HepG2 (cell line): Measurements from ENCODE around the gene FAM171A2. TPM values are rescaled to one million over a fixed set of nuclear protein-coding genes. Genes with fewer than 3 reads are reported as not detected.

Experiments
- ARNT2 ChIP-seq: sonication (generic); formaldehyde crosslinking; IDR thresholded peaks from 2 replicates; pipeline ENCODE4 v1.8.0; 2022; ENCODE audit warnings: mild to moderate bottlenecking, low read depth, missing genetic modification reagents, moderate library complexity
- ATRX ChIP-seq: sonication (generic); formaldehyde crosslinking; IDR thresholded peaks from 2 replicates; pipeline ENCODE4 v1.4.0; 2020; ENCODE audit warnings: missing genetic modification reagents, borderline replicate concordance
- CTCF ChIP-seq: sonication (generic); formaldehyde crosslinking; IDR thresholded peaks from 2 replicates; pipeline ENCODE4 v1.5.0; 2020; ENCODE audit warnings: mild to moderate bottlenecking, missing genetic modification reagents, moderate library complexity
- E2F2 ChIP-seq: sonication (generic); formaldehyde crosslinking; IDR thresholded peaks from 2 replicates; pipeline ENCODE4 v1.4.0; 2020; ENCODE audit warnings: missing genetic modification reagents, borderline replicate concordance
- LRRFIP1 ChIP-seq: sonication (generic); formaldehyde crosslinking; conservative IDR thresholded peaks from 2 replicates; pipeline ENCODE4 v1.4.0; 2020; ENCODE audit warnings: missing genetic modification reagents
- NFE2L1 ChIP-seq: sonication (generic); formaldehyde crosslinking; IDR thresholded peaks from 2 replicates; pipeline ENCODE4 v1.4.0; 2020; ENCODE audit warnings: missing genetic modification reagents, mild to moderate bottlenecking, borderline replicate concordance
- NFIC ChIP-seq: IDR thresholded peaks from 2 replicates; pipeline ENCODE4 v1.6.1; 2012; ENCODE audit warnings: mild to moderate bottlenecking, low read length, inconsistent platforms
- PRDM10 ChIP-seq: sonication (generic); formaldehyde crosslinking; IDR thresholded peaks from 2 replicates; pipeline ENCODE4 v1.4.0; 2020; ENCODE audit warnings: low read depth, missing genetic modification reagents
- RAD51 ChIP-seq: fragments of 450-650 bp; IDR thresholded peaks from 2 replicates; pipeline ENCODE4 v1.6.1; 2016; ENCODE audit warnings: borderline replicate concordance
- RARA ChIP-seq: IDR thresholded peaks from 2 replicates; pipeline ENCODE4 v1.6.1; 2016; ENCODE audit warnings: missing genetic modification reagents, missing compliant biosample characterization
- SALL2 ChIP-seq: sonication (generic); formaldehyde crosslinking; IDR thresholded peaks from 2 replicates; pipeline ENCODE4 v1.8.1; 2023; ENCODE audit warnings: mild to moderate bottlenecking, missing genetic modification reagents, inconsistent platforms
- SAP130 ChIP-seq: IDR thresholded peaks from 2 replicates; pipeline ENCODE4 v1.6.1; 2016; ENCODE audit warnings: low read depth
- ZBTB2 ChIP-seq: sonication (generic); formaldehyde crosslinking; IDR thresholded peaks from 2 replicates; pipeline ENCODE4 v1.8.0; 2022; ENCODE audit warnings: low read depth, missing genetic modification reagents
- ZNF331 ChIP-seq: sonication (generic); formaldehyde crosslinking; IDR thresholded peaks from 2 replicates; pipeline ENCODE4 v1.4.0; 2020; ENCODE audit warnings: missing genetic modification reagents
- ZNF414 ChIP-seq: sonication (generic); formaldehyde crosslinking; IDR thresholded peaks from 2 replicates; pipeline ENCODE4 v1.5.0; 2020; ENCODE audit warnings: missing genetic modification reagents
- ZNF709 ChIP-seq: sonication (generic); formaldehyde crosslinking; IDR thresholded peaks from 2 replicates; pipeline ENCODE4 v1.5.0; 2020; ENCODE audit warnings: mild to moderate bottlenecking, missing genetic modification reagents
- polyA plus RNA-seq, 8 experiments: library from polyadenylated mRNA; depleted of rRNA in 3 of 8; stranded (reverse) in 7 of 8; unstranded in 1 of 8; fragments of >200 nt; fragmentation: Illumina TruSeq in 4 of 8; extraction: Trizol in 4 of 8; gene quantifications; 2 replicates each; pipeline versions ENCODE4 v1.2.1 to v1.2.3, GENCODE V29; 2011 to 2016; ENCODE audit warnings: low read depth in 4 of 8, missing spikeins in 1 of 8, mixed read lengths in 1 of 8; ENCODE audit not compliant: insufficient read depth in 1 of 8
- total RNA-seq, 5 experiments: library from RNA; depleted of rRNA; stranded (reverse); fragments of >200 nt; fragmentation: Illumina TruSeq; extraction: Trizol; gene quantifications; 2 replicates each; pipeline ENCODE4 v1.2.3, GENCODE V29; 2016; ENCODE audit warnings: low read depth in 1 of 5

Gene FAM171A2
- total and polyA plus RNA-seq, 2 of the 13 experiments (the other 11 are each of a cell fraction or from before 2014, with no cell fraction given): 1.8 to 3.6 TPM

- no peak for TF ChIP-seq NFE2L1 (CRISPR knock-in tag)
- TF ChIP-seq E2F2 (CRISPR knock-in tag): no peak
- peak; percentile 39; the same call in 1 of the 2 replicates for TF ChIP-seq SAP130 (CRISPR knock-in tag)
- peak; percentile 68 for TF ChIP-seq CTCF (CRISPR knock-in tag)
- TF ChIP-seq ATRX (CRISPR knock-in tag): no peak
- TF ChIP-seq PRDM10 (CRISPR knock-in tag): no peak
- TF ChIP-seq RARA (CRISPR knock-in tag): no peak
- no peak for TF ChIP-seq RAD51
- TF ChIP-seq ZBTB2 (CRISPR knock-in tag): no peak
- TF ChIP-seq ZNF414 (CRISPR knock-in tag): no peak
- no peak for TF ChIP-seq ZNF331 (CRISPR knock-in tag)
- TF ChIP-seq ZNF709 (CRISPR knock-in tag): 0 out of 2 replicates have a peak, but pooled peaks have one; percentile 44
- no peak for TF ChIP-seq NFIC
- TF ChIP-seq LRRFIP1 (CRISPR knock-in tag): no peak
- peak; percentile 52; the same call in 1 of the 2 replicates for TF ChIP-seq SALL2 (CRISPR knock-in tag)
- peak; percentile 88; the same call in 1 of the 2 replicates for TF ChIP-seq ARNT2 (CRISPR knock-in tag)
These were observed at the start of gene FAM171A2 (continued) for GRCh38 chr17:44363613-44364159.
